HepG2 (cell line): ENCODE results near the gene TIMM23. TPM values are rescaled to one million over a fixed set of nuclear protein-coding genes. Genes with fewer than 3 reads are reported as not detected.

ENCODE experiments used
- ATAC-seq: fragments of 200-7000 bp; cut with Tn5 transposase; 3 replicates; pipeline ENCODE4 v1.9.1; 2020; ENCODE audit warnings: mild to moderate bottlenecking, moderate library complexity
- BruUV-seq: library from RNA; stranded (reverse); fragments of 400-500 nt; replicated peaks from 2 replicates; lab custom pipeline; 2021; lab: Mats Ljungman, UMichigan
- CTCF ChIA-PET: fragments of 300-600 bp; formaldehyde crosslinking; extraction: SDS; loops from one replicate; lab custom pipeline; 2021; ENCODE audit warnings: low total read pairs, inconsistent platforms, low intra/inter-chr PET ratio; lab: Yijun Ruan, JAX
- POLR2A ChIA-PET: fragments of 350-600 bp; sonication (Branson Sonifier 250); formaldehyde crosslinking; loops from one replicate; lab custom pipeline; 2020; ENCODE audit warnings: antibody characterized with exemption, inconsistent platforms; lab: Yijun Ruan, JAX
- DNase-seq: peaks from one replicate; pipeline ENCODE4 v3.0.0-alpha.2; 2015; ENCODE audit warnings: low spot score
- FAIRE-seq: peaks from 3 replicates; lab custom pipeline; 2011; peaks lifted over from hg19 to GRCh38; lab: Jason Lieb, UNC
- H2AFZ ChIP-seq: one replicate; pipeline ENCODE4 v1.6.1; 2011; ENCODE audit warnings: low read length, inconsistent platforms
- H3K27ac ChIP-seq: fragments of 300-600 bp; 3 replicates; pipeline ENCODE4 v1.8.0; 2011; ENCODE audit warnings: mixed run types, mild to moderate bottlenecking, mixed read lengths, low read length, inconsistent platforms; ENCODE audit not compliant: insufficient read depth; ENCODE audit errors: extremely low read length
- H3K27me3 ChIP-seq, 2 experiments: fragments of 200-600 bp in 1 of 2; 2 replicates in 1 of 2; 3 replicates in 1 of 2; pipeline versions ENCODE4 v1.6.0 to v1.8.0; 2011; ENCODE audit warnings: low read length in 2 of 2, mild to moderate bottlenecking in 2 of 2, moderate library complexity in 2 of 2, inconsistent platforms in 1 of 2; ENCODE audit not compliant: insufficient read depth in 2 of 2, control insufficient read depth in 1 of 2
- H3K36me3 ChIP-seq, 2 experiments: fragments of 200-600 bp in 1 of 2; replicated peaks in 1 of 2; 2 replicates in 1 of 2; 3 replicates in 1 of 2; pipeline versions ENCODE4 v1.5.1 to v1.8.0; 2011; ENCODE audit warnings: low read length in 2 of 2, inconsistent platforms in 1 of 2; ENCODE audit not compliant: insufficient read depth in 2 of 2, control insufficient read depth in 1 of 2
- H3K4me1 ChIP-seq: 2 replicates; pipeline ENCODE4 v1.5.1; 2012; ENCODE audit warnings: low read length, inconsistent platforms; ENCODE audit not compliant: insufficient read depth
- H3K4me2 ChIP-seq: 2 replicates; pipeline ENCODE4 v1.6.0; 2011; ENCODE audit warnings: low read depth, low read length, inconsistent platforms
- H3K4me3 ChIP-seq, 3 experiments: fragments of 200-600 bp in 1 of 3; sonication (generic), shearing (Covaris generic) in 1 of 3; replicated peaks in 1 of 3; 2 replicates each; pipeline ENCODE4 v1.5.1; 2011 to 2016; ENCODE audit warnings: low read length in 3 of 3, inconsistent platforms in 2 of 3, low read depth in 2 of 3, mild to moderate bottlenecking in 2 of 3, control low read depth in 1 of 3, mixed read lengths in 1 of 3; ENCODE audit not compliant: insufficient read depth in 1 of 3
- H3K79me2 ChIP-seq: one replicate; pipeline ENCODE4 v1.6.1; 2011; ENCODE audit warnings: low read length, inconsistent platforms; ENCODE audit not compliant: insufficient read depth
- H3K9ac ChIP-seq: 2 replicates; pipeline ENCODE4 v1.6.0; 2011; ENCODE audit warnings: mild to moderate bottlenecking, low read depth, low read length, inconsistent platforms; ENCODE audit not compliant: insufficient read depth
- H3K9me3 ChIP-seq: 2 replicates; pipeline ENCODE4 v1.5.1; 2012; ENCODE audit warnings: mild to moderate bottlenecking, low read length
- H4K20me1 ChIP-seq: 2 replicates; pipeline ENCODE4 v1.6.0; 2011; ENCODE audit warnings: inconsistent platforms, mild to moderate bottlenecking, low read length, moderate library complexity; ENCODE audit not compliant: insufficient read depth
- BHLHE40 ChIP-seq: IDR thresholded peaks from 2 replicates; pipeline ENCODE4 v1.6.1; 2011; ENCODE audit warnings: low read length, improper control_type of control experiment
- DZIP1 ChIP-seq: sonication (generic); formaldehyde crosslinking; IDR thresholded peaks from 2 replicates; pipeline ENCODE4 v1.5.0; 2020; ENCODE audit warnings: mild to moderate bottlenecking, missing genetic modification reagents
- GATAD1 ChIP-seq: IDR thresholded peaks from 2 replicates; pipeline ENCODE4 v1.6.1; 2016; ENCODE audit warnings: missing genetic modification reagents, missing compliant biosample characterization
- HOXD1 ChIP-seq: sonication (generic); formaldehyde crosslinking; IDR thresholded peaks from 2 replicates; pipeline ENCODE4 v1.5.0; 2020; ENCODE audit warnings: missing genetic modification reagents
- MTA3 ChIP-seq: sonication (generic); formaldehyde crosslinking; IDR thresholded peaks from 2 replicates; pipeline ENCODE4 v1.4.0; 2020; ENCODE audit warnings: missing genetic modification reagents
- MYC ChIP-seq: sonication (generic); formaldehyde crosslinking; IDR thresholded peaks from 2 replicates; pipeline ENCODE4 v1.9.0; 2021; ENCODE audit warnings: missing genetic modification reagents, borderline replicate concordance
- PCBP2 ChIP-seq: fragments of 200-400 bp; formaldehyde crosslinking; optimal IDR thresholded peaks from 2 replicates; pipeline ENCODE3; 2018; ENCODE audit warnings: low read length, low read depth; ENCODE audit not compliant: poor library complexity, severe bottlenecking
- ZNF343 ChIP-seq: sonication (generic); formaldehyde crosslinking; IDR thresholded peaks from 2 replicates; pipeline ENCODE4 v1.4.0; 2020; ENCODE audit warnings: mild to moderate bottlenecking, missing genetic modification reagents
- ZNF589 ChIP-seq: sonication (generic); formaldehyde crosslinking; conservative IDR thresholded peaks from 2 replicates; pipeline ENCODE4 v1.8.0; 2022; ENCODE audit warnings: mild to moderate bottlenecking, moderate library complexity, missing genetic modification reagents
- WGBS: methylation state at CpG from one replicate; pipeline ENCODE4 v1.1.6; 2017; ENCODE audit warnings: low lambda C conversion rate; 5-methylcytosine and 5-hydroxymethylcytosine counted together
- in situ Hi-C: cut with HindIII; loops from 2 replicates; pipeline ENCODE4 v1.10.0; 2017; ENCODE audit warnings: low pct_unique_long_range_greater_than_20kb; ENCODE audit not compliant: extremely low pct_ligation_motif_present
- intact Hi-C: fragments of 100-400 bp; cut with micrococcal nuclease; formaldehyde crosslinking; loops from one replicate; pipeline ENCODE4 v1.10.0; 2022; ENCODE audit not compliant: unreplicated experiment
- polyA plus RNA-seq, 8 experiments: library from polyadenylated mRNA; depleted of rRNA in 3 of 8; stranded (reverse) in 7 of 8; unstranded in 1 of 8; fragments of >200 nt; fragmentation: Illumina TruSeq in 4 of 8; extraction: Trizol in 4 of 8; gene quantifications; 2 replicates each; pipeline versions ENCODE4 v1.2.1 to v1.2.3, GENCODE V29; 2011 to 2016; ENCODE audit warnings: low read depth in 4 of 8, missing spikeins in 1 of 8, mixed read lengths in 1 of 8; ENCODE audit not compliant: insufficient read depth in 1 of 8
- total RNA-seq, 5 experiments: library from RNA; depleted of rRNA; stranded (reverse); fragments of >200 nt; fragmentation: Illumina TruSeq; extraction: Trizol; gene quantifications; 2 replicates each; pipeline ENCODE4 v1.2.3, GENCODE V29; 2016; ENCODE audit warnings: low read depth in 1 of 5
- TF ChIP-seq, protein P1 (sequence below): conservative IDR thresholded peaks from 2 replicates; pipeline ENCODE4 v1.6.1; 2018; ENCODE audit warnings: missing genetic modification reagents

TIMM23 gene
- total and polyA plus RNA-seq, 2 of the 13 experiments (the other 11 are each of a cell fraction or from before 2014, with no cell fraction given) = 80.2 to 98.6 TPM

DNA sequence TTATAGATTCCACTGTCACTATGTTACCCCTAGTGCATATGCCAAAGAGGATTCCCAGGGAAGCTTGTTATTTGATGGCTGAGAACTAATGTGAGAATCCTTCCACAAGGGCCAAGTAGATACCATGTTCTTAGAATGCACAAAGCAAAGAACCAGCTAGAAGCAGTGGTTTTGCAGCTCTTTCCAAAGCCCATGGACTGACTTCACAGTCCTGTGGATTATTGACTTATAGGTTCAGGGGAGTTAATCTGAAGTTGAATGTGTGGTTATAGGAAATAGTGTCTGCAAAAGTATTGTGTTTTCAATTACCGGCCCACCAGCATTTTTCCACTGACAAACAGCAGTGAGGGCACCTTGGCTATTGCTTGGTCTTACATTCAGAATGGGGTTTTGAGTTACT lies 28.2 kb downstream of the TIMM23 start:
- H3K9me3 ChIP-seq = no peaks in the 10 kb centered on the region
- WGBS = 92% methylated on average over 1 of the region's 1 CpG
- no peak for FAIRE-seq
- H3K9ac ChIP-seq = no peak overlapping the region
- no TSS peak for BruUV-seq
- peaks cover 4% of the 10 kb centered on the region for H3K79me2 ChIP-seq
- intact Hi-C loops = no loop called here
- H3K36me3 ChIP-seq = peaks cover 3 to 30% of the 10 kb centered on the region in 2 experiments
- H4K20me1 ChIP-seq = no peaks in the 10 kb centered on the region
- H3K4me2 ChIP-seq = no peak overlapping the region
- CTCF ChIA-PET = no interaction called here
- in situ Hi-C loops = no loop called here
- no peak overlapping the region for H2AFZ ChIP-seq
- no peak for TF ChIP-seq DZIP1
- no peak for TF ChIP-seq GATAD1 (CRISPR knock-in tag)
- TF ChIP-seq MTA3 = no peak
- no peak for TF ChIP-seq HOXD1 (CRISPR knock-in tag)
- no peak for TF ChIP-seq ZNF589
- TF ChIP-seq MYC = no peak
- TF ChIP-seq BHLHE40 = no peak
- no peak for TF ChIP-seq ZNF343
- TF ChIP-seq, protein P1, sequence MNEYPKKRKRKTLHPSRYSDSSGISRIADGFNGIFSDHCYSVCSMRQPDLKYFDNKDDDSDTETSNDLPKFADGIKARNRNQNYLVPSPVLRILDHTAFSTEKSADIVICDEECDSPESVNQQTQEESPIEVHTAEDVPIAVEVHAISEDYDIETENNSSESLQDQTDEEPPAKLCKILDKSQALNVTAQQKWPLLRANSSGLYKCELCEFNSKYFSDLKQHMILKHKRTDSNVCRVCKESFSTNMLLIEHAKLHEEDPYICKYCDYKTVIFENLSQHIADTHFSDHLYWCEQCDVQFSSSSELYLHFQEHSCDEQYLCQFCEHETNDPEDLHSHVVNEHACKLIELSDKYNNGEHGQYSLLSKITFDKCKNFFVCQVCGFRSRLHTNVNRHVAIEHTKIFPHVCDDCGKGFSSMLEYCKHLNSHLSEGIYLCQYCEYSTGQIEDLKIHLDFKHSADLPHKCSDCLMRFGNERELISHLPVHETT (CRISPR knock-in tag) = no peak
- TF ChIP-seq PCBP2 = no peak
- H3K27ac ChIP-seq = peak overlapping the region; percentile 56
- ATAC-seq = no peak
- H3K4me1 ChIP-seq = peaks cover 86% of the 10 kb centered on the region
- no peak overlapping the region for H3K4me3 ChIP-seq
- POLR2A ChIA-PET = interaction anchor here (10.6 kb wide), 1 partner anchor 21 kb away, joined by 147 read pairs; no protein-coding TSS in a partner anchor
- no peaks in the 10 kb centered on the region for H3K27me3 ChIP-seq
- DNase-seq = no peak
